ENCODE results near the gene PRKCI.
"Not testable (repeated sequence)": the region's sequence is repeated elsewhere in the genome, so short reads cannot be mapped to it uniquely, and the experiment has no call there.

The PRKCI gene

DNA sequence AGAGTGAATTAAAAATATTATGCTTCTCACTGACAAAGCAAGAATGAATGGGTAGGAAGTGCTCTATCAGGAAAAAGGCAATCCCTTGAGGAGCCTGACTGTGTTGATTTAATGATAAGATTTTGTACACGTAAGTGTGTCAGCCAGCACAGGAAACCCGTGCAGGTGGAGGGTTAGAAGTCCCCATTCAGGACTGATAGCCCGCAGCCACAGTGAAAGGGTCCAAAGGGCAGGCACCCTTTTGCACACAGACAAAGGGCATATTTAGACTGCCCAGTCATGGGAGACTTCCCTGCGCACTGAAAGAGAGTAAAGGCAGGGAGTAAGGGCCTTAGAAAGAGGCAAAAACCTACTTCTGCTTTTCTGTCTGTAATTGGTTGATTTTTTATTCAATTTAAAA, 108.9 kb downstream of the PRKCI start:
- Histone ChIP-seq H3K27ac (ENCODE audit: insufficient read depth, low read depth, low read length, poor library complexity, severe bottlenecking) (no peak overlapping the region), H3K36me3 (ENCODE audit: control insufficient read depth, insufficient read depth, low read length) (no peaks in the 10 kb centered on the region), H3K4me3 (ENCODE audit: insufficient read depth, low read depth, low read length) (no peak overlapping the region), H3K9me3 (ENCODE audit: control insufficient read depth, low read length) (no peaks in the 10 kb centered on the region), H3K27me3 (ENCODE audit: control insufficient read depth, insufficient read depth, low read length, poor library complexity, severe bottlenecking) (no peaks in the 10 kb centered on the region), H3K4me1 (ENCODE audit: control insufficient read depth, insufficient read depth, low read length) (no peaks in the 10 kb centered on the region)
- 92 to 95% methylated on average over 4 of the region's 4 CpGs for WGBS, 2 experiments

DNA sequence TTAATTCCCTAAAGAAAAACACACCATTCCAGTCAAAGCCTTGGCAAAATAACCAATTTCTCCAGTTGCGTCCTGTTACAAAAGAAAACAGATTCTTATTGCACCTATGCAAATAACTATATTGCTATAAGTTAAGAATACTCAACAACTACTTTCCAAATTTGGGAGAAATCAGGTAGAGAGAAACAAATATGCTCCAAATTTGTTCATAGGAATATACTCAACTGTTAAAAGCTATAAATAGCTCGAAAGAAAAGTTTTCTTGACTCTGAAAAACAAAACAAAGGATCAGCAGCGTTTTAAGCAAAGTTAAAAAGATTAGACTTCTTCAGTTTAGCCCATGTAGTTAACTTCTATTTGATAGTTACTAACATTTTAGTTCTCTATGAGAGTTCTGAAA, 115.2 kb downstream of the PRKCI start:
- H3K4me1 ChIP-seq (ENCODE audit: control insufficient read depth, insufficient read depth, low read length), result no peaks in the 10 kb centered on the region
- no peak overlapping the region for H3K27ac ChIP-seq (ENCODE audit: insufficient read depth, low read depth, low read length, poor library complexity, severe bottlenecking)
- WGBS, 2 experiments, result 91 to 96% methylated on average over 3 of the region's 3 CpGs
- H3K27me3 ChIP-seq (ENCODE audit: control insufficient read depth, insufficient read depth, low read length, poor library complexity, severe bottlenecking), result no peaks in the 10 kb centered on the region
- H3K9me3 ChIP-seq (ENCODE audit: control insufficient read depth, low read length), result peaks cover 3% of the 10 kb centered on the region
- H3K4me3 ChIP-seq (ENCODE audit: insufficient read depth, low read depth, low read length), result no peak overlapping the region
- no peaks in the 10 kb centered on the region for H3K36me3 ChIP-seq (ENCODE audit: control insufficient read depth, insufficient read depth, low read length)

DNA sequence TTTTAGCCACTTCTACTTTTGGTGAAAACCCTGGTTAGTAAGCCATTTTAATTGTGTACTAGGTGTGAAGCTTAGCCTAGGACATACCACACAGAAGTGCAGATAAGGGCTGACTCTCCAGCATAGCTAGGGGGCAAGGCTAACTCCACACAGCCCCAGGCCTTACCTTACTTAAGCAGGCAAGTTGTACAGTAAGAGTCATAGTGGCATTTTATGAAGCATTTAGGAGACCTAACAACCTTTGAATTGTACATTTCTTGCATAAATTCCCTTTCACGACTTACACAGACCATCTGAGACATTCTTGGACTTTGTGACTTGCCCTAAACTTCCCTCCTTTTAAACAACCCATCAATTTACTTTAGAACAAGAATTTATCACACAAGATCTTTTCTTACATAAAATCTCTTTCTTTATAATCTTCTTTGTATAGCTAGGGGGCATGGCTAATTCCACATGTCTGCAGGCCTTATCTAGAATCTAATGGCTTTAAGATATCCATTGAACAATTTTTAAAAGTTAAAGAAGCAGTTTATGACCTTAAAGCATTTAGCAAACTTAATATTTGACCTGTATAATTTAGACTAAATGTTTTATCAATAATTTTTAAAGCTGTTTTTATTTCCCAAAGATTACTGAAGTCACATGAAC, 116.6 kb downstream of the PRKCI start:
- no peaks in the 10 kb centered on the region for H3K27me3 ChIP-seq (ENCODE audit: control insufficient read depth, insufficient read depth, low read length, poor library complexity, severe bottlenecking)
- H3K9me3 ChIP-seq (ENCODE audit: control insufficient read depth, low read length), result peaks cover 3% of the 10 kb centered on the region
- no peak overlapping the region for H3K4me3 ChIP-seq (ENCODE audit: insufficient read depth, low read depth, low read length)
- no peaks in the 10 kb centered on the region for H3K36me3 ChIP-seq (ENCODE audit: control insufficient read depth, insufficient read depth, low read length)
- no peak overlapping the region for H3K27ac ChIP-seq (ENCODE audit: insufficient read depth, low read depth, low read length, poor library complexity, severe bottlenecking)
- WGBS, 2 experiments, result 84 to 89% methylated on average over 1 of the region's 1 CpG
- H3K4me1 ChIP-seq (ENCODE audit: control insufficient read depth, insufficient read depth, low read length), result no peaks in the 10 kb centered on the region

DNA sequence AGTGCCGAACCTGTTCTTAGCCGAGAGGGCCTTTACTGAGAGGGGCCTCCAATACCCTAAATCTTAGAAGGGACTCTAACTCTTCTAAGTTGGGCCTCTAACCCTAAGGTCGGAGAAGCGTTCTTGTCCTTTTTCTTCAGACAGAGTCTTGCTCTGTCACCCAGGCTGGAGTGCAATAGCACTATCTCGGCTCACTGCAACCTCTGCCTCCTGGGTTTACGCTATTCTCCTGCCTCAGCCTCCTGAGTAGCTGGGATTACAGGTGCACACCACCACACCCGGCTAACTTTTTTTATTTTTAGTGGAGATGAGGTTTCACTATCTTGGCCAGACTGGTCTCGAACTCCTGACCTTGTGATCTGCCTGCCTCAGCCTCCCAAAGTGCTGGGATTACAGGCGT, 120.0 kb downstream of the PRKCI start:
- not testable (repeated sequence) for H3K4me1 ChIP-seq (ENCODE audit: control insufficient read depth, insufficient read depth, low read length); H3K27me3 ChIP-seq (ENCODE audit: control insufficient read depth, insufficient read depth, low read length, poor library complexity, severe bottlenecking); H3K36me3 ChIP-seq (ENCODE audit: control insufficient read depth, insufficient read depth, low read length); H3K9me3 ChIP-seq (ENCODE audit: control insufficient read depth, low read length); H3K27ac ChIP-seq (ENCODE audit: insufficient read depth, low read depth, low read length, poor library complexity, severe bottlenecking); H3K4me3 ChIP-seq (ENCODE audit: insufficient read depth, low read depth, low read length)
- 90 to 91% methylated on average over 9 of the region's 9 CpGs for WGBS, 2 experiments

DNA sequence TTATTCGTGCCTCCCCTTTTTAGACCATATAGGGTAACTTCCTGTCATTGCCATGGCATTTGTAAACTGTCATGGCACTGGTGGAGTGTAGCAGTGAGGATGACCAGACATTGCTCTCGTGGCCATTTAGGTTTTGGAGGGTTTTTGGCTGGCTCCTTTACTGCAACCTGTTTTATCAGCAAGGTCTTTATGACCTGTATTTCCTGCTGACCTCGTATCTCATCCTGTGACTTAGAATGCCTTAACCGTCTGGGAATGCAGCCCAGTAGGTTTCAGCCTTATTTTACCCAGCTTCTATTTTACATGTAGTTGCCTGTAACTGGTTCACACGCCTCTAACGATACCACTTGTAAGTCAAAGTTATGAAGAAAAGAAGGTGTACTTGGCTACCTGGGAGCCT, 121.6 kb downstream of the PRKCI start:
- H3K36me3 ChIP-seq (ENCODE audit: control insufficient read depth, insufficient read depth, low read length); H3K9me3 ChIP-seq (ENCODE audit: control insufficient read depth, low read length); H3K27me3 ChIP-seq (ENCODE audit: control insufficient read depth, insufficient read depth, low read length, poor library complexity, severe bottlenecking); H3K4me3 ChIP-seq (ENCODE audit: insufficient read depth, low read depth, low read length); H3K4me1 ChIP-seq (ENCODE audit: control insufficient read depth, insufficient read depth, low read length); H3K27ac ChIP-seq (ENCODE audit: insufficient read depth, low read depth, low read length, poor library complexity, severe bottlenecking): not testable (repeated sequence)
- 90 to 96% methylated on average over 6 of the region's 6 CpGs for WGBS, 2 experiments

DNA sequence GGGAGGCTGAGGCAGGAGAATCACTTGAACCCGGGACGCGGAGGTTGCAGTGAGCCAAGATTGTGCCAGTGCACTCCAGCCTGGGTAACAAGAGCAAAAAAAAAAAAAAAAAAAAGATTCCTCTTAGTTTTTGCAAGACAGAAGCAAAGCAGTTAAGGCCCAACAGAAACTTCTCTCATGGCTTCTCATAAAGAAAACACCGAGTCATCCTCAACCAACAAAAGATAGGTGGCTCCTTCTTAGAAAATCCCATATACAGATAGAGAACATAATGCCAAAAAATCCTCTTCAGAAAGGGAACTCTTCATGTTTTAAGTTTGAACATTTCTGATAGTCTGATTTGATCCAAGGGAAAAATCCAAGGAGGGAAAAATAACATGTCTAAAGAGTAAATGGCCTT, 122.7 kb downstream of the PRKCI start:
- H3K27me3 ChIP-seq (ENCODE audit: control insufficient read depth, insufficient read depth, low read length, poor library complexity, severe bottlenecking), result no peaks in the 10 kb centered on the region
- no peak overlapping the region for H3K4me3 ChIP-seq (ENCODE audit: insufficient read depth, low read depth, low read length)
- H3K36me3 ChIP-seq (ENCODE audit: control insufficient read depth, insufficient read depth, low read length), result no peaks in the 10 kb centered on the region
- no peaks in the 10 kb centered on the region for H3K4me1 ChIP-seq (ENCODE audit: control insufficient read depth, insufficient read depth, low read length)
- no peaks in the 10 kb centered on the region for H3K9me3 ChIP-seq (ENCODE audit: control insufficient read depth, low read length)
- 94 to 97% methylated on average over 4 of the region's 4 CpGs for WGBS, 2 experiments
- H3K27ac ChIP-seq (ENCODE audit: insufficient read depth, low read depth, low read length, poor library complexity, severe bottlenecking), result no peak overlapping the region

DNA sequence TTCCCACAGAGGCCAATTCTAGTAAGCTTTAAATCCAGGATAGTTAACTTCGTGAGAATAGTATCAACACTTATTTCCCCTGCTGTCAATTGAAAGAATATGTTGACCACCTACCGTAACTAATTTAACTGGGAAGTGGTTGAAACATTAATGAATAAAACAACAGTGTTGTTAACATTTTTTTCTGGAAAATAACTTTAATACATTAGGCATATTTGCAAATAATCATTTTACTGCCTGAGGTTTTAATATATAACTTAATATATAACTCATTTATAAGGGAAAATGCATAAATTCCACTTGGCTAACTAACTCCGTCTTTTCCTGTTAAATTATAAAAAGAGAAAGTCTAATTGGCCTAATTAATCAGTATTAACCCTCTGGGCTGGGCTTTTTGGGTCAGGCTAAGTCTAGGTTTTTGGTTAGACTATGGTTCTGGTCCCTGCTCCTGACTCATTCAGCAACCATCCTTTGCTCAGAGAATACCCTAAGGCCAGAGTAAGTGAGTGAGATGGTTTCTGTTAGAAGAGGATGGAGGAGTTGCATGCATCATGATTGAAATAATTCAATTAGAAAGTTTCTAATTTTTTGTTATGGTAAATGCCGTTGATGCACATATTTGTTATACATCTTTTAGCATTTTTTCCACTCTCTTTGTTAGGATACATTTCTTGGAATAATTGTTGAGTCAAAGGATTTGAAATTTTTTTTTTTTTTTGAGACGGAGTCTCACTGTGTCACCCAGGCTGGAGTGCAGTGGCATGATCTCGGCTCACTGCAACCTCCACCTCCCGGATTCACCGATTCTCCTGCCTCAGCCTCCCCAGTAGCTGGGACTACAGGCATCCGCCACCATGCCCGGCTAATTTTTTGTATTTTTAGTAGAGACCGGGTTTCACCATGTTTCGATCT, 124.5 kb downstream of the PRKCI start:
- H3K4me3 ChIP-seq (ENCODE audit: insufficient read depth, low read depth, low read length), result no peak overlapping the region
- no peaks in the 10 kb centered on the region for H3K27me3 ChIP-seq (ENCODE audit: control insufficient read depth, insufficient read depth, low read length, poor library complexity, severe bottlenecking)
- no peak overlapping the region for H3K27ac ChIP-seq (ENCODE audit: insufficient read depth, low read depth, low read length, poor library complexity, severe bottlenecking)
- H3K36me3 ChIP-seq (ENCODE audit: control insufficient read depth, insufficient read depth, low read length), result no peaks in the 10 kb centered on the region
- no peaks in the 10 kb centered on the region for H3K9me3 ChIP-seq (ENCODE audit: control insufficient read depth, low read length)
- no peaks in the 10 kb centered on the region for H3K4me1 ChIP-seq (ENCODE audit: control insufficient read depth, insufficient read depth, low read length)
- WGBS, 2 experiments, result 93% methylated on average over 9 to 12 of the region's 12 CpGs

DNA sequence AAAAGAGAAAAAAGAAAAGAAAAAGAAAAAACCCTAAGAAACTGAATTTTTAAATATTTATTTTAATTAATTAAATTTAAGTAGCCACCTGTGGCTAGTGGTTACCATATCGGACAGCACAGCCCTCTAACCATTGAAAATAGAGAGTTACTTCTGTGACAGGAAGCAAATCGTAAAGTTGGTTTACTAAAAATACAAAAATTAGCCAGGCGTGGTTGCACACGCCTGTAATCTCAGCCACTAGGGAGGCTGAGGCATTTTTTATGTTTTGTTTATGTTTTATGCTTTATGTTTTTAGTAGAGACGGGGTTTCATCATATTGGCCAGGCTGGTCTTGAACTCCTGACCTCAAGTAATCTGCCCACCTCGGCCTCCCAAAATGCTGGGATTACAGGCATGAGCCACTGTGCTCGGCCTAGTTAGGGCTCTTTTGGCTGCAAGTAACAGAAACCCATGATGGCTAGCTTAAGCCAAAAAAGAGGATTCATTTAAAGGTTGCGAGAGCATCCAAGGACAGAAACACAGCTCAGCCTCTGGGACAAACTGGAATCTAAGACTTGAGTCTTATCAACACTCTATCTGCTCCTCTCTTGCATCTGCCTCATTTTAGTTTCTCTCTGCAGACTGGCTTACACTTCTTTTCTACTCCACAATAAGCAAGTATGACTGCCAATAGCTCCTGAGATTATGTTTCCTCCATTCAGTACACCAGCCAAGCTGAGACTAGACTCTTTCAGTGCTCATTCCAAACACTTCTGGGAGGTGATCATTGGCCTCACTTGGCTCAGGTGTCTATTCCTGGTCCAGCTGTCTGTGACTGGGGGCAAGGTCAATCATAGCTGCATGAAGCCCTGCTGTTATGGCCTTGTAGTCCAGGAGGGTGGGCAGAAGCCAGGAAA, 128.5 kb downstream of the PRKCI start:
- H3K36me3 ChIP-seq (ENCODE audit: control insufficient read depth, insufficient read depth, low read length), result no peaks in the 10 kb centered on the region
- H3K4me3 ChIP-seq (ENCODE audit: insufficient read depth, low read depth, low read length), result no peak overlapping the region
- no peak overlapping the region for H3K27ac ChIP-seq (ENCODE audit: insufficient read depth, low read depth, low read length, poor library complexity, severe bottlenecking)
- no peaks in the 10 kb centered on the region for H3K9me3 ChIP-seq (ENCODE audit: control insufficient read depth, low read length)
- peaks cover 8% of the 10 kb centered on the region for H3K4me1 ChIP-seq (ENCODE audit: control insufficient read depth, insufficient read depth, low read length)
- 95% methylated on average over 8 of the region's 8 CpGs for WGBS, 2 experiments
- peaks cover 14% of the 10 kb centered on the region for H3K27me3 ChIP-seq (ENCODE audit: control insufficient read depth, insufficient read depth, low read length, poor library complexity, severe bottlenecking)

DNA sequence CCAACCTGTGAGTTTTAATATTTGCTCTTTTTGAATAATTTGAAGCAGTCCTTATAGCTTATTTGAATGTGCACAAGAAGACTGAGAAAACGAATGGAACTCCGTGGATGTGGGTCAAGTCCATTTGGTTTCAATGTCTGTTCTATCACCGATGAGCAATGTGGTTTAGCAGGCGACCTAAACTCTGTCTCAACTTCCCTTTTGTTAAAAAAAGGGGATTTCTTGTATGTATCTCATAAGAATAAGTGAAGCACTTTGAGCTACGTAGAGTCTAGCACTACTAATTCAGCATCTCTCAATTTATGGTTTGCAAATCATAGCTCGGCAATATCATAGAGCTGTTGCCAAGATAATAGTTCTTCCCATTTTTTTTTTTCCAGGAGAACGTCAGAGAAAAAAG, 130.7 kb downstream of the PRKCI start:
- no peaks in the 10 kb centered on the region for H3K9me3 ChIP-seq (ENCODE audit: control insufficient read depth, low read length)
- no peak overlapping the region for H3K4me3 ChIP-seq (ENCODE audit: insufficient read depth, low read depth, low read length)
- H3K27me3 ChIP-seq (ENCODE audit: control insufficient read depth, insufficient read depth, low read length, poor library complexity, severe bottlenecking), result peaks cover 19% of the 10 kb centered on the region
- no peak overlapping the region for H3K27ac ChIP-seq (ENCODE audit: insufficient read depth, low read depth, low read length, poor library complexity, severe bottlenecking)
- H3K36me3 ChIP-seq (ENCODE audit: control insufficient read depth, insufficient read depth, low read length), result no peaks in the 10 kb centered on the region
- 93 to 95% methylated on average over 7 of the region's 7 CpGs for WGBS, 2 experiments
- H3K4me1 ChIP-seq (ENCODE audit: control insufficient read depth, insufficient read depth, low read length), result peaks cover 15% of the 10 kb centered on the region

DNA sequence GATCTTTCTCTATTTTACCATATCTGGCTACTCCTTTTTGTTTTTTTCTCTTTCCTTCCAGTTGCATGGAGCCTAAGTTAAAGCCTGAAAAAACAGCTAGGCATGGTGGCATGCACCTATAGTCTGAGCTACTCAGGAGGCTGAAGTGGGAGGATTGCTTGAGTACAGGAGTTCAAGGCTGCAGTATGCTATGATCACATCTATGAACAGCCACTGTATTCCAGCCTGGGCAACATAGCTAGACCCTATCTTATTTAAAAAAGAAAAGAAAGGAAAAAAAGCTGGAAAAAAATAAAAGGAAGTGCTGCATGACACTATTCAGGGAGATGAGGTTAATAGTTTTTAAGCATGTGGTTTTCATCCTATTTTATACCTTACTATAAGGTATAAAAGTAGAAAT, 131.3 kb downstream of the PRKCI start:
- Histone ChIP-seq H3K4me1 (ENCODE audit: control insufficient read depth, insufficient read depth, low read length) (peaks cover 15% of the 10 kb centered on the region), H3K36me3 (ENCODE audit: control insufficient read depth, insufficient read depth, low read length) (no peaks in the 10 kb centered on the region), H3K27ac (ENCODE audit: insufficient read depth, low read depth, low read length, poor library complexity, severe bottlenecking) (no peak overlapping the region), H3K27me3 (ENCODE audit: control insufficient read depth, insufficient read depth, low read length, poor library complexity, severe bottlenecking) (peaks cover 24% of the 10 kb centered on the region), H3K9me3 (ENCODE audit: control insufficient read depth, low read length) (no peaks in the 10 kb centered on the region), H3K4me3 (ENCODE audit: insufficient read depth, low read depth, low read length) (no peak overlapping the region)
